DMS153 treated with DMSO at 0.1 percent for 48 hours (cell line): ENCODE data around the gene LACC1.
A peak's percentile ranks its signal among the peaks of the same experiment; 100 is the strongest.

Experiments used
- DNase-seq: peaks from one replicate; lab custom pipeline; 2025; ENCODE audit not compliant: unreplicated experiment; lab: John Stamatoyannopoulos, UW

LACC1 gene

DNA sequence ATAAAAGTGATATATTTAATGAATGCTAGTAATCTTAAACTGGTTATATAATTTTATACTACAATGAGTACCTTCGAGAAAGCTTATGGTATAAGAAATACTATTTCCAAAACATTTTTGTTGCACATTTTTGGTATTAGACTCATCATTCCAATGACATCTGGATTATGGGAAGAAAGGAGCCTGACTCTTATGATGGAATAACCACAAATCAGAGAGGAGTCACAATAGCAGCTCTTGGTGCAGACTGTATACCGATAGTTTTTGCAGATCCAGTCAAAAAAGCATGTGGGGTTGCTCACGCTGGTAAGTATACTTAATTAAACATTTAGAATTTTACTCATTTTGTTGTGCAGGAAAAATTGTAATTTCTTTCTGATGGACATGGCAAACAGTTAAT lies 3.9 kb downstream of the LACC1 start:
- DNase-seq, result no peak

DNA sequence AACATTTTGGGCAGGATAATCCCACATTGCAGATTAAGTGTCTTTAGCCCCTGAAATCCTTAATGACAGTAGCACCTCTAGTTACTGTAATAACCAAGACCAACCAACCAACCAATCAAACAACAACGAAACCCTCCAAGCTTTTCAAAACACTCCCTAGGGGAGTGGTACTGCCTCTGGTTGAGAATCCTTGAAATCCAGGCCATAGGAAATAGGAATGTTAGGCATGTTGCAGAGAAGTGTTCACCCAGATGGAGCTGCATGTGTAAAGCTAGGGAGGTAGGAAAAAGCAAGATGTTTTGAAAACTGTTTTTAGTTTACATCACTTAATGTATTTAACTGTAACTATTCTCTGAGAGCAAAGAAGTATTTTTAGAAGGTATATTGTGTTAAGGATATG lies 4.5 kb downstream of the LACC1 start:
- DNase-seq, result no peak

DNA sequence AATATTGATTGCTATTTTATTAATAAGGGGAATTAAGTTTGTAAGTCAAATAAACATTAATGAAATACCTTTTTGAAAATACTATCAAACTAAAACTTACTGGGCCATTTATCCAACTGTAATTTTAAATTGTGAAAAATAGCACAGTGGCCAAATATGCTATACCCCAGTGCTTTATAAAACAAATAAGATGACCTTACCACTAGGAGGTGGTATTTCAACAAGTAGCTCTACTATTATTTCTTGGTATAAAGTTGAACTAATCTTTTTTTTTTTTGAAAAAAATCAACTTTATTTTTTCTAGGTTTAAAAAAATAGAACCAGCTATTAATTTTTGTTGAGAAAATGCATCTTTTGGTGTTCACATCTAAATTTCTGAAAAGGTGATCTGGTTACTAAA lies 14.7 kb downstream of the LACC1 start:
- DNase-seq, result no peak

DNA sequence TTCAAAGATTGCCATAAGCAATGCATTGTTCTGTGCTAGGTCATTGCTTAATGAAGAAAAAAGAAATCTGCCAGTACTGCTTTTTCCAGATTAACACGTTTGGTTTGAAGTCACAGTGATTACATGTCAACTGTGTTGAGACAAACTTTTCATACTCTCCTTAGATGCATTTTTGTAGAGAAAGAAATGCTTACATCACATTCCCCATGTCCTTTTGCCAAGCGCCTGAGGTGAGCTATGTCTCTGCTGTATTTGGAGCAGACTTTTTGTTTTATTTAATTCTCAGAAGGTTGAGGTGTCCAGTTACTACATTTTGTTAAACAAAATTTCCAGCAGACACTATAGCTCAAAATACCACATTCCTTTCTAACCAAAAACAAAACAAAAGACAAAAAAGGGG lies 16.2 kb downstream of the LACC1 start:
- DNase-seq, result no peak

DNA sequence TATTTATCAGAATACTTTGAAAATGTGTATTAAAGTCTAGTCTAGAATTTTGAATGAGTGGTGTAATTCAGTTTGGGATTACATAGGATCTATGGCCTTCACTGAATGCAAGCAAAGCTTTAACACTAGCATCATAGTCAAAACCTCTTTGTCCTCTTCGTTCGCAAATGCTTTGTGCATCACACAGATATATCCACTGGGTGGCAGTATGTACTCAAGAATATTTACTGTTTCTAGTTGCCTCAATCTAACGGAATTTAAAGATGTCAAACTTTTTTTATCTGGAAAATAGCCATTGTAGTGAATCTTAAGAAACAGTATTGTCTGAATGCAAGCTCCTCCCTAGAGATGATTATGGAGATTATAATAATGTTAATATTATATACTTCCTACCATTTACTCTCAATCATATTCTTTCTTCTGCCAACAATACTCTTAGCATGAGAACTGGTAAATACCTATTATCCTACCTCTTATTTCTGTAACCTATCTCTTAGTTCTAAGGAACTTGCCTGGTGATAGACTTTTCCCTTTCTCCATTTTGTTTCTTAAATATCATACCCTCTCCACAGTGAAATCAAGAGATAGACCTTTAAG lies 25.8 kb downstream of the LACC1 start:
- DNase-seq, result peak; percentile 64

DNA sequence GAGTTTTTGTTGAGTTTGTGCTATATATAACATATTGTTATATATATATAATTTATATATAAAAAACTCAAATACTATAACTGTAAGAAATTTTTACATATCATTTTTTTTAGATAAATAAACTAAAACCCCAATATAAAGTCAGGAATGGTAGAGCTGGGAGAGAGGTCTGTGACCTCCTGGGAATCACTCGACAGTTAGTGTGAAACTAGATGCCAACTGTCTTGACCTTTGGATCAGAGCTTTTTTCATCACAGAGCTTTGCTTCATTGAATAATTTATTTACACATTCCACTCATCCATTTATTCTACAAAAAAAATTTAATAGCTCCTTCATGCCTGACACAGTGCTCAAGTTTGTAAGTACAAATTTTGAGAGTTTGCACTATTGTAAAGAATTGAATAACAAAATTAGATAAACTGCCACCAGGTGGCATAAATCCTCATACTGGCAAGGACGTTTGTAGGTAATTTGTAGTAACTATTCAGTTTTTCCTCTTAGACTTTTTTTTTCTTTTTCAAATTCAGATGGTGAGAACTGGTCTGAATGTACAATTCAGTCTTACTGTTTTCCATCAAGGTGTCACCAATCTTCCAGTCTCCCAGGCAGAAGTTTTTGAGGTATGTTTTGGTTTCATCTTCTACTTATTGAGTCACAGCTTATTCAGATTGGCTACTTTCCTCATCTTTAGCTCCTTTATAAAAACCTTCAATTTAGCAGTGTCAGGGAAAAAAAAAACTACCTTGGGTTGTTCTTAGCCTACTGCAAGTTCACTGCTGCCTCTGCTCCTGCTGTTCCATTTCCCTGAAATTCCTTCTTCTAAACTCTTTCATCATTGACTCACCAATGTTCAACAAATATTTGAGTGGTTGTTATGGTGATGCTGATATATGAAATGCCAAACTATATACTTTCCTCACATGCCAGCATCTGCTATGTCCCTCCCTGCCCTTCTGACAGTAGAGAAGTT lies 28.7 kb downstream of the LACC1 start:
- peak; percentile 44 for DNase-seq

DNA sequence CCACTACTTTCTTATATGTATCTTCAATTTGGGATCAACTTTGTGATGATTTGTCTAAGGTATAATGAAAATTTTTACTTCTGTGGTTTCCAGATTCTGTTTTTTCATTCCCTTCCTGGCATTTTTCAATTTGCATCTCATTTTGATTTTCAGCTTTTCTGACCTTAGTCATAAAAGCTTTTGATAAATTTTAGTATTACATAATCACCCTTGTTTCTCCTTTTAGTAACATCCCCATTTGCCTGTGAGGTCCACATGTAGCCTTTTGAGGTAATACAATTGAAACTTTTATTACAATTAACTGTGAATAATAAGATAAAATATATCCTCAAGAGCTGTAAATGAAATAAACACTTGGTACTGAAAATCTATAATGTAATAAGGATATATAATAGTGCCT lies 31.2 kb downstream of the LACC1 start:
- DNase-seq, result no peak

DNA sequence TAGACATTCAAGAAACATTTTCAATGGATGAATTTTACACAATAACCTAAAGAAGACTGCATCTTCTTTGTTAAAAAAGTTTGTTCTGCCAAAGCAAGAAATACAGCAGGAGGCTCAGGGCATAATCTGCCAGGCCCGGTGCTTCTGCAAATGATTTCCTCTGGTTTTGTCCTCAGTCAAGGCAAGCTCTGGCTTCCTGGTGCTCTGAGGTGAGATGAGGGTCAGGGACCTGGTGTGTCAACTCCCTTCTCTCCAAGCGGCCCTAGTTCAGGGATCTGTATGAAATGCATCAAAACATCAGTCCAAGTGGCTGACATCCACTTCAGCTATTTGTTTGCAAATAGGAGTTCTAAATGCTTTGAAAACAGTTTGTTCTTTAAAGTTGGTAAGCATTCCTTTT lies 31.6 kb downstream of the LACC1 start:
- no peak for DNase-seq

DNA sequence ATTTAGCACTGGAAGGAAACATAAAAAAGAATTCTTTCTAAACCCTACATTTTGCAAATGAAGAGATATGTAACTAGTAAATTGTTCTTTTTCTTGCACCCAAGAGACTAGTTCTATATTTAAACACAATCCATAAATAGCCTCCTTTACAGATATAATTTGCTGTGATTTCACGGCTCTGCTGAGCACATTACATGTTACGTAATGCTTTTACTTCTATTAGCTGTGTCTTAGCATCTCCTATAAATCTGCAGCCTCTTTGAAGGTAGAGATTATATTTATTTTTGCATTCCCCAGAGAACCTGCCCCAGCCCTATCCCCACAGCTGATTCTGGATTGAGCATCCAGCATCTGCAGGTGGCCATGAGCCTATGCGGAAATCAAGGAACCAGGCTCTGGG lies 32.2 kb downstream of the LACC1 start:
- no peak for DNase-seq

DNA sequence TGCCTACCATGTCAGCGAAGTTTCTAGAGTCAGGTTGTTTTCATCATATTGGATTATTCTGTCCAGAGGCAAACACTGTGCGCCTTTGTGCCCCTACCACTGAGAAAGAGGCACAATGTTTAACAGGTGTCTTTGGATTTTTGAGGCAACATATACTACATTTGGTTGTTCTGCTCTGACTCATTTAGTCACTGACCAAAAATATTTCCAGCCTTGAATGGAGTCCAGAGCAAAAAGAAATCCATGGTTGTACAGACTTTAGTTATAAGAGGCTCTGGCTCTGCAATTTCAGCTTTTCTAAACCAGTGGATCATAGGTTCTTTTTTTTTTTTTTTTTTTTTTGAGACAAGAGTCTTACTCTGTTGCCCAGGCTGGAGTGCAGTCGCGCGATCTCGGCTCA lies 35.7 kb downstream of the LACC1 start:
- DNase-seq, result no peak

DNA sequence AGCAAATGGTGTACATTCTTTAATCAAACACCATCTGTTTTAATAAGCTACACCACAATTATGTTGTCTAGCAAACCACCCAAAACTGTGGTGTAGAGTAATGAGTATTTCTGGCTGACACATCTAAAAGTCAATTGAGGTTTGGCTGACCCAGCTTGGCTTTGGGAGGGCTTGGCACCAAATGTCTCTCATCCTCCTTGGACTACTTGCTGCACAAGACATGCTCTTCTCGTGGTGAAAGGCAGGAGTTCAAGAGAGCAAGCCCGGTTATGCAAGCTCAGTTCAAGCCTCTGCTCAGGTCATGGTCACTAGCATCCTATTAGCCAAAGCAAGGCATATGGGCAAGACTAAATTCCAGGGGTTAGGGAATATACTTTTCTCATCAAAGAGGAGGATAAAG lies 37.1 kb downstream of the LACC1 start:
- no peak for DNase-seq

DNA sequence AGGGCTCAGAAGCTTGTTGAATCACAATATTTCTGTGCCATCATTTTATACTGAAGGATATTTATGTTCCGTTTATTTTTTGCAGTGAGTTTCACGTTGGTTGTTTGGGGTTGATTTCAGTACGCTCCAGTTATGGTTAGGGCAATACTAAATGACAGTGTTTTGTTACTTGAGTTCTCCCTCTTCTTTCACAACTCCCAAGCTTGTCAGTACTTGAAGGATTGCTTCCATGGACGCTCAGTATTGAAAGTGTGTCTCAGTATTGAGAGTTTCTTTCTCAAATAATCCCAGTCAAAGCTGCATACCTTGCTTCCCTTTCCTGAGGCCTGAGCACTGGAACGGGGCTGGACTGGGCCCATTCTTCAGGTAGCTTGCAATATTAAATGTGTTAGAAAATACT lies 38.9 kb downstream of the LACC1 start:
- no peak for DNase-seq

DNA sequence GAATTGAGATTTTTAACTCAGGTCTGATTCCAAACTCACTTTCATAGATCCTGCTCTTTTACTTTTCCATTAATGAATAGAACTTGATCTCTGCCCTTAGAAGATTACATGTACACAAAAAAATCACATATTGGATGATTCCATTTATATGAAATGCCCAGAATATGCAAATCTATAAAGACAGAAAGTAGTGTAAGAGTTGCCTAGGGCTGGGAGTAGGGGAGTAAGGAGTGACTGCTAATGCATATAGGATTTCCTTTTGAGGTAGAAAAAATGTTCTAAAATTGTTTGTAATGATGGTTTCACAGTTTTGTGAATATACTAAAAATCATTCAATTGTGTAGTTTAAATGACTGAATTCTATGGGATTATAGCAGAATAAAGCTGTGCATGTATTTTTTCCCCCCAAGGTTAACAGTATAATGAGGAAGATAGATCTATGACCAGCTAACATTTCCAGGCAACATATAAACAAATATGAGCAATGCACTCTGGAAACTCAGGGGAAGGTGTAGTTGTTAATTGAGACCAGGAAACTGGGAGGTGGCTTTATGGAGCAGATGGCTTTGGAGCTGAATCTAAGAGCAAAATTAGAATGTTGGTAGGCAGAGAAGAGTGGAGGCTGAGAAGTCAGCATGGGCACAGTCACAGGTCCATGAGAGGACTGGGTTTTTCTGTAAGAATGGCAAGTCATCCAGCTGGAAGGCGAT lies 41.4 kb downstream of the LACC1 start:
- no peak for DNase-seq

DNA sequence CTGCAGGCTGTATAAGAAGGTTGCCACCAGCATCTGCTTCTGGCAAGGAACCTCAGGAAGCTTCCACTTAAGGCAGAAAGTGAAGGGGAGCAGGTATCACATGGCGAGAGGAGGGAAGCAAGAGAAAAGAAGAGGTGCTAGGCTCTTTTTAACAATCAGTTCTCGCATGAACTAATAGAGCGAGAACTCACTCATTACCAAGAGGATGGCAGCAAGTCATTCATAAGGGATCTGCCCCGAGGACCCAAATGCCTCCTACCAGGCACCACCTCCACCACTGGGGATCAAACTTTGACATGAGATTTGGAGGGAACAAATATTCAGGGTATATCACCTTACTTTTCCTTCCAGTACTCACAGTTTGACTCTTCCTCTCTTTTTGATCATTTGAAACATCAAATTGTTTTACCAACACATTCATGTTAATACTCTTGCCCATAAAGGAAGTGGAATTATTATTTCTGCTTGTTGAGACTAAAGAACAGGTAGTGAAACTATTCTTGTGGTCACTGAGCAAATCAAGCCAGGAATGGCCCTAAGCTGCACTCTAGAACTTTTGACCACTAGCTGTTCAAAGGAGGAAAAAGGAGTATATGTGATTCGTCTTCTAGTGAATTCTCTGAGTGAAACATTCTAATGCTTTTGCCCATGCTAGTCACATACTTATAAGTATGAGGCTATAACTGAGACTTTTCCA lies 45.0 kb downstream of the LACC1 start:
- DNase-seq, result no peak

DNA sequence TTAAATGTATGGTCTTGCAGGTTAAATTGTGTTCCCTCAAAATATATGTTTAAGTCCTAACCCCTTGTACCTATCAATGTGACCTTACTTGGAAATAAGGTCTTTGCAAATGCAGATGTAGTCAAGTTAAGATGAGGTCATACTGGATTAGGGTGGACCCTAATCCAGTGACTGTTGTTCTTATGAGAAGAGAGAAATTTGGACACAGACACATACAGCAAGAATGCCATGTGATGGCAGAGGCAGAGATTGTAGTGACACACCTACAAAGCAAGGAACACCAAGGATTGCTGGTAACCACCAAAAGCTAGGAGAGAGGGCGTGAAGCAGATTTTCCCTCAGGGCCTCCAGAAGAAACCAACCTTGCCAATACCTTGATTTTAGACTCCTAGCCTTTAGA lies 50.2 kb downstream of the LACC1 start:
- DNase-seq, result no peak

DNA sequence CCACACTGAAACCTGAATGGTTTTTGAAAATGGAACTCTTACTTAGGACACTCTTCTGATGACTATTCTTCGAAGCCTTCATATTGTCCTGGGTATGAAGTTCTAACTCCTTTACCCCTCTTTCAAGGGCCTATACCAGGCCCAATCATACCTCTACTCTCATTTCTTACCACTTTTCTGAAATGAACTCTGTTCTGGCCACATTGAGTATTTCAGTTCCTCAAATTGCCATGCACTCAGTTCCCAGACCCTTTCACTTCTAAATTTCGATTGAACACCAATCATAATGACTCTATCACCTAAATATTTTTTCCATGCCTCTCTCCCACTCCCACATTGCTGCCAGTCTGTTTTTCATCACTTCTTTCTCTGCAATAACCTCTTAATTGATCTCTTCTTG lies 53.7 kb downstream of the LACC1 start:
- no peak for DNase-seq

DNA sequence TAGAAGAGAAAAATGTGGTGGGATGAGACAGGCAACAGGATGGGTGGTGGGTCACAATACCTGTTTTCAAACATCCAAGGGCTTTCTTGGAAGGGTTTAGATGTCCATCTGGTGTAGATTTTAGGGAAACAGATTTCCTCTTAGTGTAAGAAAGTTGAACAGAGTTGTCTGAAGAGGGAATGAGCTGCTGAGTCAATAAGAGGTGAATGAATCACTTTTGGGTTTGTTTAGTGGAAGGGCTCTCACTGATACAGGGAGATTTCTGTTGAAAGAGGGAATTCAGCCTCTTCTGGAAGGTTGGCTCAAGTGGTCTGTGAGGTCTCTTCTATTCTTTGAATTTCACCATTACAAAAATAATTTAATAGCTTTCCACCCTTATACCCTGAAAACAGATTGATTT lies 54.6 kb downstream of the LACC1 start:
- no peak for DNase-seq

DNA sequence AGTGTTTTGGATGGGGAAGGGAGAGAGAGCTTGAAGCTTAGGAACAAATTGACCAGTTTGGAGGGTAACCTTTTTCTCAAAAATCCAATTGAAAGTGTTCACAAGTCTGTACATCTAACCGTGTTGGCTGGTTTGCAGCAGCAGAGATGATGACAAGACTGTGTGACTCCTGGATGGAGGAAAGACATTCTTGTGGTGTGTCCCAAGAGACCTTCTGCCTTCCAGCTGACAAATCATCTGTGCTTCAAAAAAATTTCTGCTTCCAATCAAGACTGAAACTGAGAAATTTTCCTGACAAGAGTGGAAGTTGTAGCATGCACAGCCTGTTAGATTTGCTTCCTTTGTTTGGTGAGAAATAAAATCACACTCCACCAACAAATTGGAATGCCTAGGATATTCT lies 56.2 kb downstream of the LACC1 start:
- DNase-seq, result no peak

DNA sequence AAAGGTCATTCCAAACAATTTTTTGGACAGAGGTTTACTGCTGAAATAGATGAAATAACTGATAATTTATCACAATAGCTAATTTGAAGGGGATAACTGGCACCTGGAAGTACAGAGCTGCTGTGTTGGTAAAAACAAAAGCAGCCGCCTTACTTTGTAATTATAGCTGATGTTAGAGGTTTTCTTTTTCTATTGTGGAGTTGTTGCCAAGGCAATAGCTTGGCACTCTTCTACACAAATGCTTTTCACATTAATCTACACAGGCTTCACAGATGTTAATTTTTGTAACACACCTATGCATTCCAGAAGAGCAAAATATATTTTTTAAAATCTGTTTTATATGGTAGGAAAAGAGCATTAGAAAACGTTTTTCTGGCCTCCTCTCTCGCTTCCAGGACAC lies 56.9 kb downstream of the LACC1 start:
- no peak for DNase-seq

DNA sequence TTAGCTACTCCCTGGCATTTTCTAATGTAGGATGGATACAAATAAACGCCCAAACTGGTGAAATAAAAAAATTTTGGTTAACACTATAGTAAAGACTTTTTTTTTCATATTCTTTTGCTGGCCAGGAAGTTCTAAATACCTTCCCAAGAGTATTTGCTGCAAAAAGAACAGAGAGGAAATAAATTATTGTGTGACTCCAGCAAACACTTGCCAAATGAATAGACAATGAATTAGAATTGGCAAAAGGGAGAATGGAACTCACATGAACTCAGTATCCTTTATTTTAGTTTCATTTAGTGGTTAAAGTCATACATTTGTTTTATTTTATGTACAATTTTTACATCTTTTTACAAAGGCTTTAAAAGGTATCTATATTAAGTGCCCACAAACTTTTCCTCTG lies 58.1 kb downstream of the LACC1 start:
- no peak for DNase-seq

DNA sequence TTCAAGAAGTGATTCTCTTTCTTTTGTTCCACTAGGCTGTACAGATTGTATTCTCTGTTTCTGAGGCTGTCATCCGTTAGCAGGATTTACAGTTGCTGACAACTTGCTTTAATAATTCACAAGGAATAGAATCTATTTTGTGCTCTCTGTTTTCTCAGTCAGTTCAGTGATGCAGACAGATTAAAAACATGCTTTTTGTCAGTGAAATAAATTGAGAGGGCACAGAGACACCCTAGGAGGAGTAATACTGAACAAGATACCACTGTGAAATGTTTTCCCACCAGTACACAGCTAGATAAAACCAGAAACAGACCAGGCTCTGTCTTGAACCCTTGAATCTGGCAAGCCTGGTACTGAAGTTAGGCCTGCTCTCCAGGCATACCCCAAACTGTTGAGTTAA lies 58.7 kb downstream of the LACC1 start:
- no peak for DNase-seq
